ENCODE measurements around the gene IGFBP3. TPM values are rescaled to one million over a fixed set of nuclear protein-coding genes. Genes with fewer than 3 reads are reported as not detected.

IGFBP3 gene
- total and polyA plus RNA-seq, 2 of the 13 experiments (the other 11 are each of a cell fraction or from before 2014, with no cell fraction given), result 57.5 TPM; not detected in 1

DNA sequence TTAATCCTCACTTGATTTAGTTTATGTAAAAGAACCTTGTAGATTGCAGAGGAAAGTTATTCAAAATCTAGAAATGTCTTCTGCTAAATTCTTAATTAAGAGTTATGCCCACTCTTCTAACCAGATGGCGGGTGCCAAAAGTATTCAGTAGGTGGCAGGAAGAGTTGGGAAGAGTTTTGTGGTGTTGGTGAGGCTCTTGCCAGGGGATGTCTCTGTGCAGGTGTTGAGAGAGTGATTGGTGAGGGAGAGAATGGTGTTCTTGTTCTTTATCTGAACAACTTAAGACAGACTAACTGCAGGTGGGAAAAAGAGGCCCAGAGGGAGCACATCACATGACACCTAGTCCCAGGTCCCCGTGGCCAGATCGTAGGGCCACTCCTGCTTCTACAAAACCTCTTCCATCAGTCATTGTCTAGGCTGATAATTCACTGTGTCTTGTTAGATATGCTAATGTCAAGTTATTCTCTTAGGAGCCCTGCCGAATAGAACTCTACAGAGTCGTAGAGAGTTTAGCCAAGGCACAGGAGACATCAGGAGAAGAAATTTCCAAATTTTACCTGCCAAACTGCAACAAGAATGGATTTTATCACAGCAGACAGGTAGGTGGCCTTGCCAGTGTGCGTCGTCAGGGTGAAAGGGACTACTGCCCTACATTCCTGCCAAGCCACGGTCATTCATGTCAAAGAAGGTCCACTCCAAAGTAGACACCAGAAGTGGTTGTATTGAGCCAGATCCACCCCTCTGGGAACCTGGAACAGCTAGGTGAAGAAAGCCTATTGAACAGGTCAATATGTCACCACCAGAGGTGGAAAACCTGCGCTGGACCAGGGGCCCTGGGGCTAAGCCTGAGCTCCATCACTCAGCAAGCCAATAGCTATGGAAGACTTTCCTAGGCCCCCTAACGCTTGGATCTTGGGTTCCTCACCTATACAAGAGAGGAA, 29.3 kb downstream of the IGFBP3 start (continued):
- TF ChIP-seq, protein P1, sequence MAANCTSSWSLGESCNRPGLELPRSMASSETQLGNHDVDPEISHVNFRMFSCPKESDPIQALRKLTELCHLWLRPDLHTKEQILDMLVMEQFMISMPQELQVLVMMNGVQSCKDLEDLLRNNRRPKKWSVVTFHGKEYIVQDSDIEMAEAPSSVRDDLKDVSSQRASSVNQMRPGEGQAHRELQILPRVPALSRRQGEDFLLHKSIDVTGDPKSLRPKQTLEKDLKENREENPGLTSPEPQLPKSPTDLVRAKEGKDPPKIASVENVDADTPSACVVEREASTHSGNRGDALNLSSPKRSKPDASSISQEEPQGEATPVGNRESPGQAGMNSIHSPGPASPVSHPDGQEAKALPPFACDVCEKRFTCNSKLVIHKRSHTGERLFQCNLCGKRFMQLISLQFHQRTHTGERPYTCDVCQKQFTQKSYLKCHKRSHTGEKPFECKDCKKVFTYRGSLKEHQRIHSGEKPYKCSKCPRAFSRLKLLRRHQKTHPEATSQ (CRISPR knock-in tag; IDR thresholded peaks at IDR 0.05; ENCODE audit: borderline replicate concordance), result no peak
- TF ChIP-seq SP4 (CRISPR knock-in tag; IDR thresholded peaks at IDR 0.05), result peak; percentile 52
- TF ChIP-seq MLLT10 (CRISPR knock-in tag; IDR thresholded peaks at IDR 0.05), result no peak
- no peak for TF ChIP-seq PCBP2 (optimal IDR thresholded peaks at IDR 0.05; ENCODE audit: low read depth, low read length, poor library complexity, severe bottlenecking)
- TF ChIP-seq ZNF143 (CRISPR knock-in tag; IDR thresholded peaks at IDR 0.05), result no peak
- TF ChIP-seq, protein P2, sequence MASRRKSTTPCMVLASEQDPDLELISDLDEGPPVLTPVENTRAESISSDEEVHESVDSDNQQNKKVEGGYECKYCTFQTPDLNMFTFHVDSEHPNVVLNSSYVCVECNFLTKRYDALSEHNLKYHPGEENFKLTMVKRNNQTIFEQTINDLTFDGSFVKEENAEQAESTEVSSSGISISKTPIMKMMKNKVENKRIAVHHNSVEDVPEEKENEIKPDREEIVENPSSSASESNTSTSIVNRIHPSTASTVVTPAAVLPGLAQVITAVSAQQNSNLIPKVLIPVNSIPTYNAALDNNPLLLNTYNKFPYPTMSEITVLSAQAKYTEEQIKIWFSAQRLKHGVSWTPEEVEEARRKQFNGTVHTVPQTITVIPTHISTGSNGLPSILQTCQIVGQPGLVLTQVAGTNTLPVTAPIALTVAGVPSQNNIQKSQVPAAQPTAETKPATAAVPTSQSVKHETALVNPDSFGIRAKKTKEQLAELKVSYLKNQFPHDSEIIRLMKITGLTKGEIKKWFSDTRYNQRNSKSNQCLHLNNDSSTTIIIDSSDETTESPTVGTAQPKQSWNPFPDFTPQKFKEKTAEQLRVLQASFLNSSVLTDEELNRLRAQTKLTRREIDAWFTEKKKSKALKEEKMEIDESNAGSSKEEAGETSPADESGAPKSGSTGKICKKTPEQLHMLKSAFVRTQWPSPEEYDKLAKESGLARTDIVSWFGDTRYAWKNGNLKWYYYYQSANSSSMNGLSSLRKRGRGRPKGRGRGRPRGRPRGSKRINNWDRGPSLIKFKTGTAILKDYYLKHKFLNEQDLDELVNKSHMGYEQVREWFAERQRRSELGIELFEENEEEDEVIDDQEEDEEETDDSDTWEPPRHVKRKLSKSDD (CRISPR knock-in tag; IDR thresholded peaks at IDR 0.05; ENCODE audit: low read depth), result no peak
- peak; percentile 96 for TF ChIP-seq PAF1 (CRISPR knock-in tag; IDR thresholded peaks at IDR 0.05)
- no peak for TF ChIP-seq HMG20A (CRISPR knock-in tag; IDR thresholded peaks at IDR 0.05; ENCODE audit: borderline replicate concordance)
- TF ChIP-seq ZNF263 (CRISPR knock-in tag; IDR thresholded peaks at IDR 0.05), result no peak
- no peak for TF ChIP-seq ZNF383 (CRISPR knock-in tag; IDR thresholded peaks at IDR 0.05; ENCODE audit: borderline replicate concordance)
- TF ChIP-seq, protein P3, sequence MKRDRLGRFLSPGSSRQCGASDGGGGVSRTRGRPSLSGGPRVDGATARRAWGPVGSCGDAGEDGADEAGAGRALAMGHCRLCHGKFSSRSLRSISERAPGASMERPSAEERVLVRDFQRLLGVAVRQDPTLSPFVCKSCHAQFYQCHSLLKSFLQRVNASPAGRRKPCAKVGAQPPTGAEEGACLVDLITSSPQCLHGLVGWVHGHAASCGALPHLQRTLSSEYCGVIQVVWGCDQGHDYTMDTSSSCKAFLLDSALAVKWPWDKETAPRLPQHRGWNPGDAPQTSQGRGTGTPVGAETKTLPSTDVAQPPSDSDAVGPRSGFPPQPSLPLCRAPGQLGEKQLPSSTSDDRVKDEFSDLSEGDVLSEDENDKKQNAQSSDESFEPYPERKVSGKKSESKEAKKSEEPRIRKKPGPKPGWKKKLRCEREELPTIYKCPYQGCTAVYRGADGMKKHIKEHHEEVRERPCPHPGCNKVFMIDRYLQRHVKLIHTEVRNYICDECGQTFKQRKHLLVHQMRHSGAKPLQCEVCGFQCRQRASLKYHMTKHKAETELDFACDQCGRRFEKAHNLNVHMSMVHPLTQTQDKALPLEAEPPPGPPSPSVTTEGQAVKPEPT (CRISPR knock-in tag; IDR thresholded peaks at IDR 0.05; ENCODE audit: low read depth), result no peak
- TF ChIP-seq KLF15 (CRISPR knock-in tag; IDR thresholded peaks at IDR 0.05; ENCODE audit: borderline replicate concordance), result no peak
- no peak for TF ChIP-seq ZNF331 (CRISPR knock-in tag; IDR thresholded peaks at IDR 0.05)
- no peak; the same call in 1 of the 2 replicates for TF ChIP-seq ZKSCAN8 (CRISPR knock-in tag; IDR thresholded peaks at IDR 0.05; ENCODE audit: borderline replicate concordance)
- no peak for TF ChIP-seq SIX4 (CRISPR knock-in tag; IDR thresholded peaks at IDR 0.05)
- no peak for TF ChIP-seq NFIC (IDR thresholded peaks at IDR 0.05; ENCODE audit: low read length)
- no peak for TF ChIP-seq REPIN1 (CRISPR knock-in tag; IDR thresholded peaks at IDR 0.05; ENCODE audit: borderline replicate concordance, low read depth)
- no peak for TF ChIP-seq CHCHD3 (CRISPR knock-in tag; IDR thresholded peaks at IDR 0.05)
- peak; percentile 53 for TF ChIP-seq MED1 (CRISPR knock-in tag; IDR thresholded peaks at IDR 0.05)
- TF ChIP-seq, protein P4, sequence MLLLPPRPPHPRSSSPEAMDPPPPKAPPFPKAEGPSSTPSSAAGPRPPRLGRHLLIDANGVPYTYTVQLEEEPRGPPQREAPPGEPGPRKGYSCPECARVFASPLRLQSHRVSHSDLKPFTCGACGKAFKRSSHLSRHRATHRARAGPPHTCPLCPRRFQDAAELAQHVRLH (CRISPR knock-in tag; IDR thresholded peaks at IDR 0.05; ENCODE audit: borderline replicate concordance, low read depth), result peak; percentile 21; the same call in 1 of the 2 replicates
- TF ChIP-seq SMAD1 (CRISPR knock-in tag; IDR thresholded peaks at IDR 0.05; ENCODE audit: borderline replicate concordance, low read depth), result 0 out of 2 replicates have a peak, but pooled peaks have one; percentile 59
- peak; percentile 81; the same call in 1 of the 2 replicates for TF ChIP-seq ZFP37 (CRISPR knock-in tag; IDR thresholded peaks at IDR 0.05; ENCODE audit: borderline replicate concordance)
- TF ChIP-seq MIER2 (CRISPR knock-in tag; IDR thresholded peaks at IDR 0.05), result no peak

All from HepG2 (cell line).